Measurements from ENCODE around the gene PDLIM5.
"Not testable (repeated sequence)": the region's sequence is repeated elsewhere in the genome, so short reads cannot be mapped to it uniquely, and the experiment has no call there.

Gene PDLIM5

GRCh38 chr4:94654714-94655113 is 203.0 kb downstream of the PDLIM5 start:
- peaks cover 21% of the 10 kb centered on the region; the same call in 1 of the 2 replicates for H3K36me3 ChIP-seq (ENCODE audit: insufficient read depth, low read length)
- no peak overlapping the region for H3K4me3 ChIP-seq (ENCODE audit: low read length)
- no peaks in the 10 kb centered on the region for H3K9me3 ChIP-seq (ENCODE audit: insufficient read depth, low read depth, low read length)
- no peak overlapping the region for H3K9ac ChIP-seq (ENCODE audit: low read depth, low read length)
- 98% methylated on average over 2 of the region's 3 CpGs for WGBS
- H3K27ac ChIP-seq (ENCODE audit: low read depth, low read length), result no peak overlapping the region
- H3K4me1 ChIP-seq (ENCODE audit: insufficient read depth, low read length), result no peaks in the 10 kb centered on the region
- no peaks in the 10 kb centered on the region for H3K27me3 ChIP-seq (ENCODE audit: insufficient read depth, low read length)

GRCh38 chr4:94660614-94661013 is 208.9 kb downstream of the PDLIM5 start:
- 79% methylated on average over 3 of the region's 3 CpGs for WGBS
- Histone ChIP-seq H3K9me3 (ENCODE audit: insufficient read depth, low read depth, low read length) (no peaks in the 10 kb centered on the region), H3K4me3 (ENCODE audit: low read length) (no peak overlapping the region), H3K36me3 (ENCODE audit: insufficient read depth, low read length) (peaks cover 36% of the 10 kb centered on the region; the same call in 1 of the 2 replicates), H3K27me3 (ENCODE audit: insufficient read depth, low read length) (no peaks in the 10 kb centered on the region), H3K9ac (ENCODE audit: low read depth, low read length) (no peak overlapping the region), H3K4me1 (ENCODE audit: insufficient read depth, low read length) (no peaks in the 10 kb centered on the region), H3K27ac (ENCODE audit: low read depth, low read length) (no peak overlapping the region)

GRCh38 chr4:94665021-94665420 is 213.3 kb downstream of the PDLIM5 start:
- not testable (repeated sequence) for H3K27ac ChIP-seq (ENCODE audit: low read depth, low read length); H3K9me3 ChIP-seq (ENCODE audit: insufficient read depth, low read depth, low read length); H3K4me1 ChIP-seq (ENCODE audit: insufficient read depth, low read length); H3K4me3 ChIP-seq (ENCODE audit: low read length); H3K27me3 ChIP-seq (ENCODE audit: insufficient read depth, low read length); H3K9ac ChIP-seq (ENCODE audit: low read depth, low read length)
- peaks cover 18% of the 10 kb centered on the region; the same call in 1 of the 2 replicates for H3K36me3 ChIP-seq (ENCODE audit: insufficient read depth, low read length)
- 95% methylated on average over 5 of the region's 5 CpGs for WGBS

GRCh38 chr4:94665500-94666404 is 214.0 kb downstream of the PDLIM5 start:
- no peaks in the 10 kb centered on the region for H3K4me1 ChIP-seq (ENCODE audit: insufficient read depth, low read length)
- WGBS, result 82% methylated on average over 2 of the region's 3 CpGs
- no peaks in the 10 kb centered on the region for H3K27me3 ChIP-seq (ENCODE audit: insufficient read depth, low read length)
- H3K27ac ChIP-seq (ENCODE audit: low read depth, low read length), result no peak overlapping the region
- H3K9ac ChIP-seq (ENCODE audit: low read depth, low read length), result no peak overlapping the region
- no peak overlapping the region for H3K4me3 ChIP-seq (ENCODE audit: low read length)
- no peaks in the 10 kb centered on the region for H3K9me3 ChIP-seq (ENCODE audit: insufficient read depth, low read depth, low read length)
- peaks cover 18% of the 10 kb centered on the region; the same call in 1 of the 2 replicates for H3K36me3 ChIP-seq (ENCODE audit: insufficient read depth, low read length)

GRCh38 chr4:94668724-94669123 is 217.0 kb downstream of the PDLIM5 start:
- no peak overlapping the region for H3K27ac ChIP-seq (ENCODE audit: low read depth, low read length)
- WGBS, result 95% methylated on average over 7 of the region's 7 CpGs
- no peaks in the 10 kb centered on the region for H3K4me1 ChIP-seq (ENCODE audit: insufficient read depth, low read length)
- no peak overlapping the region for H3K4me3 ChIP-seq (ENCODE audit: low read length)
- H3K9ac ChIP-seq (ENCODE audit: low read depth, low read length), result no peak overlapping the region
- peaks cover 4% of the 10 kb centered on the region; the same call in 1 of the 2 replicates for H3K36me3 ChIP-seq (ENCODE audit: insufficient read depth, low read length)
- no peaks in the 10 kb centered on the region for H3K27me3 ChIP-seq (ENCODE audit: insufficient read depth, low read length)
- H3K9me3 ChIP-seq (ENCODE audit: insufficient read depth, low read depth, low read length), result no peaks in the 10 kb centered on the region

- H3K27ac ChIP-seq (ENCODE audit: low read depth, low read length), result no peak overlapping the region
- no peaks in the 10 kb centered on the region for H3K27me3 ChIP-seq (ENCODE audit: insufficient read depth, low read length)
- no peak overlapping the region for H3K4me3 ChIP-seq (ENCODE audit: low read length)
- H3K4me1 ChIP-seq (ENCODE audit: insufficient read depth, low read length), result no peaks in the 10 kb centered on the region
- no peaks in the 10 kb centered on the region for H3K36me3 ChIP-seq (ENCODE audit: insufficient read depth, low read length)
- WGBS, result 93% methylated on average over 4 of the region's 6 CpGs
- no peak overlapping the region for H3K9ac ChIP-seq (ENCODE audit: low read depth, low read length)
- H3K9me3 ChIP-seq (ENCODE audit: insufficient read depth, low read depth, low read length), result no peaks in the 10 kb centered on the region
Measured at GRCh38 chr4:94669672-94670664, 218.2 kb downstream of the PDLIM5 start.

GRCh38 chr4:94671113-94671512 is 219.4 kb downstream of the PDLIM5 start:
- Histone ChIP-seq H3K27ac (ENCODE audit: low read depth, low read length) (no peak overlapping the region), H3K4me1 (ENCODE audit: insufficient read depth, low read length) (no peaks in the 10 kb centered on the region), H3K9ac (ENCODE audit: low read depth, low read length) (no peak overlapping the region), H3K36me3 (ENCODE audit: insufficient read depth, low read length) (no peaks in the 10 kb centered on the region), H3K9me3 (ENCODE audit: insufficient read depth, low read depth, low read length) (no peaks in the 10 kb centered on the region), H3K4me3 (ENCODE audit: low read length) (no peak overlapping the region), H3K27me3 (ENCODE audit: insufficient read depth, low read length) (no peaks in the 10 kb centered on the region)
- 88% methylated on average over 5 of the region's 5 CpGs for WGBS

- Histone ChIP-seq H3K9me3 (ENCODE audit: insufficient read depth, low read depth, low read length) (no peaks in the 10 kb centered on the region), H3K4me3 (ENCODE audit: low read length) (no peak overlapping the region), H3K36me3 (ENCODE audit: insufficient read depth, low read length) (no peaks in the 10 kb centered on the region), H3K4me1 (ENCODE audit: insufficient read depth, low read length) (0 out of 2 replicates have a peak, but pooled peaks cover 4% of the 10 kb centered on the region), H3K27me3 (ENCODE audit: insufficient read depth, low read length) (no peaks in the 10 kb centered on the region), H3K27ac (ENCODE audit: low read depth, low read length) (no peak overlapping the region), H3K9ac (ENCODE audit: low read depth, low read length) (no peak overlapping the region)
- WGBS, result 100% methylated on average over 2 of the region's 2 CpGs
Measured at GRCh38 chr4:94673961-94674360, 222.2 kb downstream of the PDLIM5 start.

GRCh38 chr4:94676970-94677369 is 225.2 kb downstream of the PDLIM5 start:
- H3K9me3 ChIP-seq (ENCODE audit: insufficient read depth, low read depth, low read length), result no peaks in the 10 kb centered on the region
- H3K9ac ChIP-seq (ENCODE audit: low read depth, low read length), result no peak overlapping the region
- H3K27me3 ChIP-seq (ENCODE audit: insufficient read depth, low read length), result no peaks in the 10 kb centered on the region
- H3K27ac ChIP-seq (ENCODE audit: low read depth, low read length), result no peak overlapping the region
- 91% methylated on average over 2 of the region's 2 CpGs for WGBS
- no peaks in the 10 kb centered on the region for H3K36me3 ChIP-seq (ENCODE audit: insufficient read depth, low read length)
- H3K4me3 ChIP-seq (ENCODE audit: low read length), result no peak overlapping the region
- 0 out of 2 replicates have a peak, but pooled peaks cover 4% of the 10 kb centered on the region for H3K4me1 ChIP-seq (ENCODE audit: insufficient read depth, low read length)

- Histone ChIP-seq H3K36me3 (ENCODE audit: insufficient read depth, low read length) (no peaks in the 10 kb centered on the region), H3K9me3 (ENCODE audit: insufficient read depth, low read depth, low read length) (no peaks in the 10 kb centered on the region), H3K4me1 (ENCODE audit: insufficient read depth, low read length) (0 out of 2 replicates have a peak, but pooled peaks cover 4% of the 10 kb centered on the region), H3K4me3 (ENCODE audit: low read length) (no peak overlapping the region), H3K27me3 (ENCODE audit: insufficient read depth, low read length) (no peaks in the 10 kb centered on the region), H3K9ac (ENCODE audit: low read depth, low read length) (no peak overlapping the region), H3K27ac (ENCODE audit: low read depth, low read length) (no peak overlapping the region)
Measured at GRCh38 chr4:94678896-94679295, 227.2 kb downstream of the PDLIM5 start.

All from HUES64 (cell line).